ENCODE results near the gene STXBP5. TPM values are rescaled to one million over a fixed set of nuclear protein-coding genes. Genes with fewer than 3 reads are reported as not detected.

Gene STXBP5
- total RNA-seq, 4 donors from 2014 or later, result 20.8 to 34.4 (median 23.1) TPM

DNA sequence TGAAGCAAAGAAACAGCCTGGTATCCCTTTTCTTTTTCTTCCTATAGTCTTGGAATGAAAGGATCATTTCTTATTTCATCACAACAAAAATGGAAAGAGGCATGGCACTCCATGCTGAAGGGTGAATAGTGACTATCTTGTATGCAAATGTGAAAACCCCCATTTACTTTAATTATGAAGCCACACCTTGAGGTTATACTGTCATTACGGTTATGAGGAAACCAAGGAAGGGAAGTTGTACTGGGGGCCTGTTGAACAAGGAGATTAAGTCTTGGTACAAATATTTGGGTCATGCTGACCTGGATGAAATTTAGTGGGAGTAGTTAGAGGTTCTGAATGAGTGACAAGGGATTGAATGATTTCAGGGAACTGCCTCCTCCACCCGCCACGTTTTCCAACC is 8.7 kb upstream of the STXBP5 start:
- H3K4me1 ChIP-seq, result no peaks in the 10 kb centered on the region
- no peak for TF ChIP-seq POLR2A (IDR thresholded peaks at IDR 0.05)
- no peak for TF ChIP-seq POLR2AphosphoS5 (IDR thresholded peaks at IDR 0.05)
- no peak for TF ChIP-seq EP300 (IDR thresholded peaks at IDR 0.05)
- TF ChIP-seq, protein P1, sequence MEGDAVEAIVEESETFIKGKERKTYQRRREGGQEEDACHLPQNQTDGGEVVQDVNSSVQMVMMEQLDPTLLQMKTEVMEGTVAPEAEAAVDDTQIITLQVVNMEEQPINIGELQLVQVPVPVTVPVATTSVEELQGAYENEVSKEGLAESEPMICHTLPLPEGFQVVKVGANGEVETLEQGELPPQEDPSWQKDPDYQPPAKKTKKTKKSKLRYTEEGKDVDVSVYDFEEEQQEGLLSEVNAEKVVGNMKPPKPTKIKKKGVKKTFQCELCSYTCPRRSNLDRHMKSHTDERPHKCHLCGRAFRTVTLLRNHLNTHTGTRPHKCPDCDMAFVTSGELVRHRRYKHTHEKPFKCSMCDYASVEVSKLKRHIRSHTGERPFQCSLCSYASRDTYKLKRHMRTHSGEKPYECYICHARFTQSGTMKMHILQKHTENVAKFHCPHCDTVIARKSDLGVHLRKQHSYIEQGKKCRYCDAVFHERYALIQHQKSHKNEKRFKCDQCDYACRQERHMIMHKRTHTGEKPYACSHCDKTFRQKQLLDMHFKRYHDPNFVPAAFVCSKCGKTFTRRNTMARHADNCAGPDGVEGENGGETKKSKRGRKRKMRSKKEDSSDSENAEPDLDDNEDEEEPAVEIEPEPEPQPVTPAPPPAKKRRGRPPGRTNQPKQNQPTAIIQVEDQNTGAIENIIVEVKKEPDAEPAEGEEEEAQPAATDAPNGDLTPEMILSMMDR (IDR thresholded peaks at IDR 0.05), result no peak
- ATAC-seq, result no peak
- no peaks in the 10 kb centered on the region for H3K36me3 ChIP-seq
- no peaks in the 10 kb centered on the region for H3K27me3 ChIP-seq
- H3K9me3 ChIP-seq, result no peaks in the 10 kb centered on the region
- 76 to 83% methylated on average over 1 to 3 of the region's 3 CpGs for WGBS, 2 donors (ENCODE audit: low coverage in 1 of 2)
- H3K27ac ChIP-seq, result no peak overlapping the region
- no peak overlapping the region for H3K4me3 ChIP-seq

DNA sequence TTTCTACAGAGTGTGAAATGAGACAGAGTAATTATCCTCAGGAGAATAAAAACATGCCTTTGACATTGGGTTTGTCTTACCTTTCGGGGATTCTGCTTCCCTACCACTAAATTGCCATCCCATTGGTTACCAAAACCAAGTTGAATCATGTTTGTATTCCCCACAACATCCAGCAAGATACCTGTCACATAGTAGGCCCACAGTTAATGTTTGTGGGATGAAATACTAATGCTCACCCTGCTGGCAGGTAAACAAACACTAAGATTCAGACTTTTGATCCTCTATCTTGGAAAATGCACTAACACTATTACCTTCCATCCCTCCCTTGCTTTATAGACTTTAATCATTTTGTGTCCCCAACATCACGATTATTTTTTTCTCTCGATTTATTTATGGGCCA is 8.2 kb upstream of the STXBP5 start:
- 89 to 100% methylated on average over 2 to 3 of the region's 3 CpGs for WGBS, 2 donors (ENCODE audit: low coverage in 1 of 2)
- TF ChIP-seq POLR2AphosphoS5 (IDR thresholded peaks at IDR 0.05), result no peak
- TF ChIP-seq, protein P1 (IDR thresholded peaks at IDR 0.05), result no peak
- no peak for TF ChIP-seq EP300 (IDR thresholded peaks at IDR 0.05)
- no peak for TF ChIP-seq POLR2A (IDR thresholded peaks at IDR 0.05)
- Histone ChIP-seq H3K27ac (no peak overlapping the region), H3K4me3 (no peak overlapping the region), H3K27me3 (no peaks in the 10 kb centered on the region), H3K4me1 (no peaks in the 10 kb centered on the region), H3K9me3 (no peaks in the 10 kb centered on the region), H3K36me3 (no peaks in the 10 kb centered on the region)
- no peak for ATAC-seq

DNA sequence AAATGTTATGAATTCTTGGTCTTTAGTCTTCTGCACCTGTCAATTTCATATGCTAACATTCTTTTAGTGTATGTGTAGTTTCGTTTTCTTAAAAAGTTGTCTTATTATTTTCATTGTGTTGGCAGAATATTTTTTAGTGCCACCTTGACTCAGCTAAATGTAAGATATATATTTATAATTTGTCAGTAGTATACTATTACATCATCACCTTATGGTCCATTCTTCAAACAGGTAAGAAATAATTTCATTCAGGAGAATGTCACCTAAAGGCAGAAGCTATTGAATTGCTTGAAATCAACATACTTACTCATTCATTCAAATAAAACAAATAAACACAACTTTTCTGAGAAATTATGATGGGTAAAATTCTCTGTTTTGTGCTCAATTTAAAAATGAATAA is 3.5 kb upstream of the STXBP5 start:
- Histone ChIP-seq H3K9me3 (no peaks in the 10 kb centered on the region), H3K4me1 (peaks cover 0 to 14% (median 0%) of the 10 kb centered on the region in 3 donors), H3K27ac (no peak overlapping the region), H3K36me3 (no peaks in the 10 kb centered on the region), H3K27me3 (no peaks in the 10 kb centered on the region), H3K4me3 (no peak overlapping the region)
- ATAC-seq, result no peak
- WGBS, 2 donors (ENCODE audit: low coverage in 1 of 2), result 69 to 89% methylated on average over 1 of the region's 1 CpG
- TF ChIP-seq EP300 (IDR thresholded peaks at IDR 0.05) (no peak), POLR2AphosphoS5 (IDR thresholded peaks at IDR 0.05) (no peak), POLR2A (IDR thresholded peaks at IDR 0.05) (no peak)
- TF ChIP-seq, protein P1 (IDR thresholded peaks at IDR 0.05), result no peak

DNA sequence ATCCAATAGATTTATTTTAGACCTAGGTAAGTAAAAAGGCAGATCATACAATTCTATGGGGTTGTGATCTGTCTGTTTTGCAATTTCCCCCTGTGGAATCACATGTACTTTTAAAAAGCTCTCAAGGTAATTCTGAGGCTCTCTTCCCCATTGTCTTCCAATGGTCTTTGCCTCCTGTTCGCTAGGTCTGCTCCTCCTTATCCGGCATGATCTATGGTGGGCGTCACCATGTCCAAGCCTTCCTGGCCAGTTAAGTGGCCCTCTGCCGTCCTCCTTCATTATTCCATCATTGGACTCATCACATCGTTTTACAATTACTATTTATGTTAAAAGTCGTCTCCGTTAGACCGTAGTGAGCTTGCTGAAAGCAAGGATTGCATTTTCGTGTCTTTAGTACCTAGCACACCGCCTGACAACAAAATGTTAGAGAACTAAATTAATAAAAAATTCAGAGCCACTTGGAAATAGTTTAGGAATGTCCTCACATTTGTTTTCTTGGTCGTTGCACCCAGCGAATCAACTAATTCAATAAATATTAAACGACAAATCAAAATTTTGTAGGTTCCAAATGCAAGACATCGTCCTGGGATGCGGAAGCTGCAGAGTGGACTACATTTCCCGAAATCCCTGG is 2.2 kb upstream of the STXBP5 start:
- Histone ChIP-seq H3K9me3 (no peaks in the 10 kb centered on the region), H3K36me3 (no peaks in the 10 kb centered on the region), H3K27ac (peak overlapping the region in 3 of 4 donors; percentile 96 to 97 (median 96)), H3K4me1 (peaks cover 0 to 27% (median 0%) of the 10 kb centered on the region in 3 donors), H3K4me3 (peak overlapping the region; percentile 79 to 82), H3K27me3 (no peaks in the 10 kb centered on the region)
- ATAC-seq, result no peak
- TF ChIP-seq, protein P1 (IDR thresholded peaks at IDR 0.05), result no peak
- no peak for TF ChIP-seq EP300 (IDR thresholded peaks at IDR 0.05)
- TF ChIP-seq POLR2A (IDR thresholded peaks at IDR 0.05), result no peak
- no peak for TF ChIP-seq POLR2AphosphoS5 (IDR thresholded peaks at IDR 0.05)
- 14 to 17% methylated on average over 16 of the region's 16 CpGs for WGBS, 2 donors (ENCODE audit: low coverage in 1 of 2)
